ENCODE measurements around the gene MAP2.

MAP2 gene

DNA sequence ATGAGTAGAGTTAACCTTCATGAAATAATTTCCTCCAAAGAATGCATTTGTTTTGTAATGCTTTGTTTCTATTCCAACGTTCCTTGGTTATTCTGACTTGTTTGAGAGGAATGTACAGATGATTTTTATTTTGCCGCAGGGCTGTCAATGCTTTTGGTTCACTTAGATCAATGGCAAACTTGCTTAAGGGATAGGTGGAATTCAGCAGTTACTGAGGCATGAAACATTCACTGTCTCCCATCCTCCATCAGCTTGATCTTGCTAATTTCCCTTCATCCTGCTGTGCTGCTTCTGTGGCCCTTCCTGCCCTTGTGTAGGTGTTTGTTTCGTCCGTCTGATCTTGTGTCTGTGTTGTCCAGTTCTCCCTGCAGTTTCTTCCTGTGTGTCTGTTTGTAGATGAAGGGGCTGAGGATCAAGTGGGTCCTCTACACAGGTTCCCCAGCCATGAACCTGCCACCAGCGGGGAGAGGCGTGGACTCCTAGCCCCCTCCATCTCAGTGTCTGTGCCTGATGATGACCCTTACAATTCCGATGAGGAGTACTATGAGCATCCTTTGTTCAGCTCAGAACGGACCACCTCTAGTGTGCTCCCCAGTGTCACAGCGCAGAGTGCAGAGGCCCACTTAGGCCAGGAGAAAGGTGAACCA is 263.6 kb downstream of the MAP2 start:
- intact Hi-C loops (cut with DNase I) = no loop called here
- no peak for DNase-seq

DNA sequence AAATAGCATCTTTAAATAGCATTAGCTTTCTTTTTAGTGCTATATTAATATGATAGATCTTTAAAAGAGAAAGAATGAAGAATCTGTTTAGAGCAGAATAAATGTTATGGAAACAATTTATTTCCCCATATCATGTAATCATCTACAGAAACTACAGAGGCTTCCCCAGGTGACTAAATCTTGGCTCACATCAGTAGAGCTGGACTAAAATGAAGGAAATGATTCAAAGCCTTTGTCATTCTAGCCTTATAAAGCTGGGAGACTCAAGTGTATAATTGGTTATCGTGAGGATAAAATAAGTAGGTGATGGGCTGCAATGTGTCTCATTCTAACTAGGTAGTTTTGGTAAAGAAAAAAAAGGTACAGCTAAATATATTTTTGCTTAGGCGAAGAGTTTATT is 264.5 kb downstream of the MAP2 start:
- no peak for DNase-seq
- intact Hi-C loops (cut with DNase I) = no loop called here

DNA sequence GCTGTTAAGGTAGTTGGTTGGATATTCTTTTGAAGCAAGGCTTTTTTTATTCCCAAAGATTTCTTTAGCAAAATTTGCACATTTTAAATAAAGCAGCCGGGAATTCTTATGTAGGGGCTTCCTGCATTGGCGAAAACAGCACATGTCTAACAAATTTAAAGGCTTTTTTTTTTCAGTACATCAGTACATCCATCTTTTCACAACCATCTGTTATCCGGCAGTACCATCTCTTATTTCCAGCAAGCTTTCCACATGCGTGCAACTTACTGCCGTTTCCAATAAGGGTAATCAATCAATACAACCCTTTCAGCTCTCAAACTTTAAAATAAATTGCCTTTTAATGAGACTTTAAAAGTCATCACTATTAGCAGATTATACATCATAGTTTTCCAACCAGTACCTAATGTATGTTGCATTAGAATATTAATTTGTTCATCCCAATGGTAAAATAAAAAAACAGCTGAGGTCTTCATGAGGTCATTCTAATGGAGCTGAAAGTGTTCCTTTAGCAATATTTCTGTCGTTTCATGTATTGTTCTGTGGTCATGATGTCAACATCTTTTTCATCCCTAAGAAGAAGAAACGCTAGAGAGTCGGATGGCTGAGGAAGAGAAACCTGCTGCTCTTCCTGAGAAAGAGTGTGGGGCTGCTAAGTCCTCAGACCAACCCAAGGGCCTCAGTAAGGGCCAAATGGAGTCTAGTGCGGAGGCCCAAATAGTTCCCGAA is 266.3 kb downstream of the MAP2 start:
- intact Hi-C loops (cut with DNase I) = no loop called here
- DNase-seq = no peak

DNA sequence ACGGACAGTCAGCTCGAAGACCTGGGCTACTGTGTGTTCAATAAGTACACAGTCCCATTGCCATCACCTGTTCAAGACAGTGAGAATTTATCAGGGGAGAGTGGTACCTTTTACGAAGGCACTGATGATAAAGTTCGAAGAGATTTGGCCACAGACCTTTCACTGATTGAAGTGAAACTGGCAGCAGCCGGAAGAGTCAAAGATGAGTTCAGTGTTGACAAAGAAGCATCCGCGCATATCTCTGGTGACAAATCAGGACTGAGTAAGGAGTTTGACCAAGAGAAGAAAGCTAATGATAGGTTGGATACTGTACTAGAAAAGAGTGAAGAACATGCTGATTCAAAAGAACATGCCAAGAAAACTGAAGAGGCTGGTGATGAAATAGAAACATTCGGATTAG is 270.9 kb downstream of the MAP2 start:
- DNase-seq = no peak
- intact Hi-C loops (cut with DNase I) = no loop called here

DNA sequence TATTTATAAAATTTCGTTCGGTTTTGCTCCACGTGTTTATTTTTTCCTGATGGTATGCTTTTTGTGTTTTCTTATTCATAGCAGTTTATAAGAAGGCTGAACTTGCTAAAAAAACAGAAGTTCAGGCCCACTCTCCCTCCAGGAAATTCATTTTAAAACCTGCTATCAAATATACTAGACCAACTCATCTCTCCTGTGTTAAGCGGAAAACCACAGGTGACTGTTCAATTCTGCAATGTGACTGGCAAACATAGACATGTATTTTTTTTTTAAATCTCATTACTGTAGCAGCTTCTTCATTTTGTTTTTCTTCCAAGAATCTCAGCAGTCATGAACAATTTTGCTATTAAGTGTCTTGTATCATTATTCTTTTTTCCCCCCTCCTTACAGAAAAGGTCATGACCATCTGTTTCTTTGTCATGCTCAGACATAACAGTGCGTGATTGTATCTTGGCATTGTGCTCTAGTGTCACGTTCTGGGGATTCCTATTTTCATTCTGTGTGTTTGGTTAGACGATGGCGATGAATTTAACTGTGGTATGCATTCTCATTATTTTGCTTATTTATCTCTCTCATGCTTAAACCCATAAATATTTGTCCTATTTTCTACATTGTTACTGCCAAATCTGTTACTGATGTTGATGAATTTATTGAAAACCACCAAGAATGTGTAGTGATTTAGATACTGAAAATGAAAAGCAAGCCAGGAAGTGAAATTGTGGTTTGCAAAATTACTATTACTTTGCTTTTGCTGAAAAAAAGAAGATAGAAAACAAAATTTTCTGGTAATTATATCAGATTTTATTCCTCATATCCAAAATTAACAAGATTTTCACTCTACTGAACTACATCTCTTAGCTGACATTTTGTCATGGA is 273.2 kb downstream of the MAP2 start:
- intact Hi-C loops (cut with DNase I) = no loop called here
- DNase-seq = no peak

DNA sequence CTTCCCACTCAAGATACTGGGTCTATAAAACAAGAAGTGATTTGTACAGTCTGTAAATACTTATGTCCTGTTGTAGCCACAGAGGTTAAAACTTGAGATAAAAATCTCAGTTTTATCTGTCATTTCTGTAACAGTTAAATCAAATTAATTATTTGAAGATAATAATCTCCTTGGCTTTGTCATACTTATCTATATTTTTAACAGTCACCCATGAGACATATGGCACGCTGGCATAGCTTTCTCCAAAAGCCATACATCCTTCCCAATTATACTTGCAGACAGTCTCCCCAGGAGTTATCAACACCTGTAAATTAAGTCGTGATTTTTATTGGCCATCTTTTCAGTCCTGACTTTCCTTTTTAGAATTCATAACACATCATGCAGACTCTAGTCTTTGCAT is 278.9 kb downstream of the MAP2 start:
- intact Hi-C loops (cut with DNase I) = no loop called here
- DNase-seq = no peak

DNA sequence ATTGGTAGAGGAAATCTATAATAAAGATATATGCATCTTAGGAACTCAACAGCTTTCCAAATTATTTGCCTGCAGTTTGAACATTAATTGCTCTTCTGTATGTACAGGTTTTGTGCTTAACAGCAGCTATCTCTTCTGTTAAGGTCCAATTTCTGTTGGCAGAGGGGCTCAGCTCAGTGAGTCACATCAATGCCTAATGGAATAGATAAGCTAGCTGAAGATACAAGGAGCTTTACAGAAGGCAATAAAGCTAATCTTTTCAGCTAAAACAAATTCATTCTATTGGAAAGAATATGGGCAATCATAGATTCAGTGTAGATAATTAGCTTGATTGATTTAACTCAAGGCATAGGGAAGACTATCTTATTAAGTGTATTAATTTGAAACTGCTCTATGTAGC is 289.4 kb downstream of the MAP2 start:
- intact Hi-C loops (cut with DNase I) = no loop called here

DNA sequence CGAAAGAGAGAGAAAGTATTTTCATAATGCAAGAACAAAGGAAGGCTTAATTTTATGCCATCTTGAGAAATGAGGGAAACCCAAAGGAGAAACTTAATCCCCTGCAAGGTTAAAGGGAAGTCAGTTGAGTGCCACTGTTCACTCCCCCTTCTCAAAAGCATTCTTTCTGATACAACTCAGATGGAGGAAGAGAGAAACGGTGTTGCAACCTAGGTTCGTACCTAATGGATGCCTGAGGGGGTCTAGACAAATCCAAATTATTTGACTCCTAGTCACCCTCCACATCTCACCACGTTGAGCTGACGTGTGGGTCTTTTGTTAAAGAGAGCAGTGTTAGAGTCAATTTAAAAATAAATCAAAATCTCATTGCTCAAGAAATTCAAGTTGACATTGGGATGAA is 295.2 kb downstream of the MAP2 start:
- no peak for DNase-seq
- intact Hi-C loops (cut with DNase I) = no loop called here

More for the DNA sequence above, 289.4 kb downstream of the MAP2 start:
- DNase-seq = no peak

DNA sequence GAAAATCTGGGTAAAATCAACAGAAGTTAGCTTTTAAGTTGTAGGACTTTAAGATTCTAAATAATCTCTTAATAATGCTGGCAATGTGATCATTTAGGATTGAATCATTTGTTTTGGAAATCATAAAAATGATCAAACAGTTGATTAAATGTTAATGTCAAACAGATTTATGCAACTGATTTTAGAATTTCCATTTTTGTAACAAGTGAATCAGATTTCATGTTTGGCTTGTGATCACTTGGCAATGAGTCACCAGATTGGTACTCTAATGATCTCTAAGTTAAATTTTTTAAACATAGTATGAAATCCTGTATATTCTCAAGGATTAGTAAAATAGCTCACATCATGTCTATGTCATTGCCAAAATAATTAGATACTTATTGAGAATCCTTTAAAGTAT is 297.6 kb downstream of the MAP2 start:
- intact Hi-C loops (cut with DNase I) = no loop called here

DNA sequence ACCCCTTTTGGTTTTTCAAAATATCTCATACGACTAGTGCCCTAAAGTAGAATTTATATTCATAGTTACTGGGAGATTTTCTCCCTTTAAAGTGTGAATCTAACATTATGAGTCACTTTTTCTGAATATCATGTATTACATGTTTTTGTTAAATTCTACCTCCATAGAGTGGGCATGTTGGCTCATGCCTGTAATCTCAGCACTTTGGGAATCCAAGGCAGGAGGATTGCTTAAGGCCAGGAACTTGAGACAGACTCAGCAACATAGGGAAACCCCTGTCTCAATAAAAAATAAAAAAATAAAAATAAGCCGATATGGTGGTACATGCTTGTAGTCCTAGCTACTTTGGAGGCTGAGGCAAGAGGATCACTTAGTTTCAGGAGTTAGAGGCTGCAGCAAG is 302.5 kb downstream of the MAP2 start:
- DNase-seq = no peak

More for the DNA sequence above, 297.6 kb downstream of the MAP2 start:
- no peak for DNase-seq

DNA sequence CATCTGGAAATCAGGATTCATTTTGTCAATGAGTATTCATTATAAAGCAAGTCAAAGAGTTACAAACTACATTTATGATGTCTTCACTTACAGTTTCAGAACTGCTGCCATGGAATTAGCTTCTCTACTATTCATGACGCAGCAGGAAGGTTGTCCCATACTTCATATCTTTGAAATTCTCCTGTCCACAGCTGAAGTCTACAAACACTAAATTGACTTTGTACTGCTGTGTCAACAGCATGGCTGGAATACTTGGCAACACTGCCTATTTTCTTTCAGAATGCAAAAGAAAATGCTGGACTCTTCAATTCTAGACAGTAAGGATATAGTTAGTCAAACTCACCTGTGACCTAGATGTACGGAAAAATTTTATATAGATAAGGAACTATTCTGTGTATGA is 303.2 kb downstream of the MAP2 start:
- DNase-seq = no peak
- intact Hi-C loops (cut with DNase I) = no loop called here

More for the DNA sequence above, 302.5 kb downstream of the MAP2 start:
- intact Hi-C loops (cut with DNase I) = no loop called here

DNA sequence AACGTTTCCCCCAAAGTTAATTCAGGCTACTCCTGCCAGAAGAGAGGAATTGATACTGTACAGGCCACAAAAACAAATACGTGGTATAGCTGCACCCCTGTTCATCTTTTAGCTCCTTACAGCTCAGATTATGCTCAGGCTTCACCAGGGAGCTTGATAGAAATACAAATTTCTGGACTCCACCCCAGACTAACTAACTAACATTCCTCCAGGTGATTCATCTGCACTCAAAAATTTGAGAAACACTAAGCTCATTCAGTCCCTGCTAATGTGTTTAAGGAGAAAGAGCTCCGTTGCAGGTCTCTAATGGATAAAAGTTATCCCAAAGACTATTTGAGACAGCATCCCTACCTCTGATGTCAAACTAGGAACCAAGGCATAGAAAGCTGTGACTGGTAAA is 311.0 kb downstream of the MAP2 start:
- intact Hi-C loops (cut with DNase I) = no loop called here
- DNase-seq = no peak

DNA sequence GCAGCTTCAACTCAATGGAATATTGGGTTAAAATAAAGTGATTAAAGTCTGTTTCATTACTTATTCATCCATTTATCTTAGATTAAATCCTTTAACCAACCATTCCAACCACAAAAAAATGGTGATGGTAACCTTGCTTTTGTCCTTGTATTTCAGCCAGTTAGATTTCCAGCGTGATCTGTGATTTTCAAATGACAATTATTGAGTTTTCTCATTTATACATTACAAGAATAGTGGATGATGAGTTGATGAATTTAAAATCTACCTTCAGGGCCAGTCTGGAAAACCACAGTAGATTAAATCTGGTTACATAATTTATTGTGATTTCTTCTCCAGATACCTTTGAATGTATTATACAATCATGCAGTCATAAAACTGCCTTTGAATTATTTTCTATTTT is 318.1 kb downstream of the MAP2 start:
- DNase-seq = no peak
- intact Hi-C loops (cut with DNase I) = no loop called here

DNA sequence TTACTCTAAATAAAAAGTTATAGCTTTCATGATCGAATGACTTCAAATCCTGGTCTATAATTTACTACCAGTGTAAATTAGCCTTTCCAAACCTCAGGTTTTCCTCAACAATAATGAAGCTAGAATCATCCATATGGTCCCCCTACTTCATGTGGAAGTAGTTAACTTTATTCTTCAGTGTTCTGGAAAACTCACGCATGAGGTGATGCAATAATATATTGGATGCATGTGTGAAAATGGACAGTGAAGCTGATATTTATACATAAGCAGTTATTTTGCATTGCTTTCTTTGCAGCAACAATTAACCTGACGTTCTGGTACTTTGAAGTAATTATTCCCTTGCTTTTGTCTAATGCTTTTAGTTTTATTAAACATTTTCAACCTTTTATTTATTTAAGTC is 329.2 kb downstream of the MAP2 start:
- no peak for DNase-seq
- intact Hi-C loops (cut with DNase I) = no loop called here

DNA sequence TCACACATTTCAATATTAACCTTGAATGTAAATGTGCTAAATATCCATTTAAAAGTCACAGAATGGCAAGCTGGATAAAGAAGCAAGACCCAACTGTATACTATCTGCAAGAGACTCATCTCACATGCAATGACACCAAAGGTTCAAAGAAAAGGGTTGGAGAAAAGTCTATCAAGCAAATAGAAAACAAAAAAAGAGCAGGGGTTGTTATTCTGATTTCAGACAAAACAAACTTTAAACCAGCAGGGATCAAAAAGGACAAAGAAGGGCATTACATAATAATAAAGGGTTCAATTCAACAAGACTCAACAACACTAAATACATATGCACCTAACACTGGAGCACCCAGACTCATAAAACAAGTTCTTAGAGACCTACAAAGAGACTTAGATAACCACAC is 333.3 kb downstream of the MAP2 start:
- DNase-seq = no peak
- intact Hi-C loops (cut with DNase I) = no loop called here

DNA sequence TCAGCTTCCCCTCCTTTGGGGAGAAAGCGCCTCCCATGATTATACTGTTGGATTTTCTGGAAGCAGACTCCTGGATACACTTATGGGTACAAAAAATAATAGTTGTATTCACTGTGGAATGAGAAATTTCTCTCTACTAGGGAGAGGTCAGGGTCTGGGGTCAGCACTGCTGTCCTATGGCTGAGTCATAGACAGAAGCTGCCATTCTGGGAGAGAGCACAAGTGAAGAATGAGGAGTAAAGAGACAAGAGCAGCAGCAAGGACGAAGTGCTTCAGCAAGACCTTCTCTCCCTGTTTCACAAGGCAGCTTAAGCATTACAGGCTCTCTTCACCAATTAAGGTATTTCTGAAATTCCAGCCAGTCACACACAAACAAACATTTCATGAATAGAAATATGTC is 337.7 kb downstream of the MAP2 start:
- no peak for DNase-seq
- intact Hi-C loops (cut with DNase I) = no loop called here

DNA sequence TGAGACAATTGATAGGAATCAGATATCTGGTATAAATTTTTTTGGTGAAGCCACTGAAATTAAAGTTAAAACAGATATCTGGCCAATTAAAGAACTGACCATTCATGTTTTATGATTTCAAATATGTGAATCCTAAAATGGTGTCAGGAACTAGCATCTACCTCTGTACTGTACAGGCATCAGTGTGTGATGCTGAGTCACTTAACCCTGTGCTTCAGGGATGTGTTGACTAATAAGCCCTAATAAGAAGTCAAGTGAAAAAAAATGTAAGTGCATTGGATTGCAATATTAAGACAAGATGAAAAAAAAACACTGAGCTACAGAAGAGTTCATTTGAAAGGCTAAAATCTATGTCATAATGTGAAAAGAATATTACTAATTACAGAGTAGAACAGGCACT is 338.7 kb downstream of the MAP2 start:
- no peak for DNase-seq
- intact Hi-C loops (cut with DNase I) = no loop called here

DNA sequence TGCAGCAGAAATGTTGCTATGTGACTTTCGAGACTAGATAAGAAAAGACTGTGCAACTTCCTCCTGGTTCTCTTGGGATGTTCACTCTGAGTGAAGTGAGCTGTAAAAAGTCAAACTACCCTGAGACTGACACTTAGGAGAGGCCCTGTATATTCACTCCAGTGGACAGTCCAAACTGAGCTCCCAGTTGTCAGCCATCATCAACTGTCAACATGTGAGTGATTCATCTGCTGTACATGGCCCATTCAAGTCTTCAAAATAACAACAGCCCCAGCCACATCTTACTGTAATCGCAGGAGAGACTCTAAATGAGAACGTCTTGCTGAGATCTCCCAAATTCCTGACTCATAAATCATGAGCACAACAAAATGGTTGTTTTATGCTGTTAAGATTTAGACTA is 339.3 kb downstream of the MAP2 start:
- DNase-seq = no peak
- intact Hi-C loops (cut with DNase I) = no loop called here

DNA sequence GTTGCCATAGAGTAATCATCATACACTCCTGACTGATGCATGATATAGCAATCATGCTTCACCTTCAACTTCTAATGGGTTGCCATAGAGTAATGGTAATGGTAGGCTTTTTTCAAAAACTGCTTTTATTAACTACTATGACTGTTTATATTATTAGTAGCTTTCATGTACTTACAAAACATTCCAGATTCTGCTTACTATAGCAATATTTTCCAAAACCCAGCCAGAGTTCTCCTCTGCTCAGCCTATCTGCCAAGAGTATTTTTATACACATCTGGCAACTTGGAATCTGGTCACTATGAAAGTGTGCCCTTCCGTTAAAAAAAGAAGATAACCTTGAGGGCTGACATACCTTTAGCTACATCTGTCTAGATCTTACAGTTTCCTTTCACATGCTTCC is 342.8 kb downstream of the MAP2 start:
- no peak for DNase-seq
- intact Hi-C loops (cut with DNase I) = no loop called here

DNA sequence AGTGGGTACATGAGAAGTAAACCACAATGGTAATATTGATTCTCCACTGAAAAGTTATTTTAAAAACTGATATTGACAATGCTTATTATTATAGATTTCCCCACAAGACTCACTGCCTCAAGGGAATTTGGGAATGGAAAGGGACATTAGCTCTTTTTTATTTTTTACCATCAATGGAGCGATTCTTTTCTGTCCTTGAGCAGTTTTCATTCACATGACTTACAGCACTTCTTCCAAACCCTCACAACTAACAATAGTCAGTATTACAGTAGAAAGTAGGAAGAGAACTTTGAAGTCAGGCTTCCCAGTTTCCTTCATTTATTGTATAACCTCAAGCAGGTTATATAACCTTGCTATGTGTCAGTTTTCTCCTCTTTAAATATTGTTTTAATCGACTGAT is 343.5 kb downstream of the MAP2 start:
- no peak for DNase-seq
- intact Hi-C loops (cut with DNase I) = no loop called here

DNA sequence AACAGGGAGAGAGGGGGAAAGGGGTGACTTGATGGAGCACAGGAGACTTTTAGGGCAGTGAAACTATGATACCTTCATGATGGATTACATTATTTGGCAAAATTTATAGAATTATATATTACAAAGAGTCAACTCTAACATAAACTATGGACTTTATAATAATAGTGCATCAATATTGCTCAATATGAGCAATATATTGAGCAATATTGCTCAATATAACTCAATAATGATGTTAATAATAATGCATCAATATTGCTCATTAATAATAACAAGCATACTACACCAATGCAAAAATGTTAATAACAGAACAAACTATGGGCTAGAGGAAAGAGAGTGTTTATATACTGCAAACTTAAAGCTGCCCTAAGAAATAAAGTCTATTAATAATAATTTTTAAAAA is 344.7 kb downstream of the MAP2 start:
- no peak for DNase-seq
- intact Hi-C loops (cut with DNase I) = no loop called here
